H4 (cell line): ENCODE data around the gene SIGMAR1. TPM values are rescaled to one million over a fixed set of nuclear protein-coding genes. Genes with fewer than 3 reads are reported as not detected.

Source experiments
- DNase-seq: peaks from one replicate; pipeline ENCODE4 v3.0.0-alpha.2; 2015; ENCODE audit warnings: low spot score
- total RNA-seq: library from RNA; depleted of rRNA; stranded (reverse); fragments of >200 nt; shearing (Covaris generic); gene quantifications from 2 replicates; pipeline ENCODE4 v1.2.3, GENCODE V29; 2014; rRNA removed

SIGMAR1 gene
- total RNA-seq, result 80.2 and 127 TPM in 2 replicates

- DNase-seq, result peak; percentile 89
Observed at GRCh38 chr9:34637356-34638137, at the start of gene SIGMAR1. SIGMAR1 (minus strand) TSS chr9:34637787; CDS start chr9:34637697, 90 bp downstream.

- DNase-seq, result no peak
Observed at GRCh38 chr9:34686732-34687131, 49.1 kb upstream of the SIGMAR1 start.

- DNase-seq, result no peak
Observed at GRCh38 chr9:34686231-34686630, 48.6 kb upstream of the SIGMAR1 start.

- DNase-seq, result no peak
Observed at GRCh38 chr9:34685591-34685990, 48.0 kb upstream of the SIGMAR1 start.

- no peak for DNase-seq
Observed at GRCh38 chr9:34684816-34685215, 47.2 kb upstream of the SIGMAR1 start.

- no peak for DNase-seq
Observed at GRCh38 chr9:34684145-34684544, 46.6 kb upstream of the SIGMAR1 start.

GRCh38 chr9:34675869-34676268 is 38.3 kb upstream of the SIGMAR1 start:
- DNase-seq, result no peak

- peak; percentile 67 for DNase-seq
Observed at GRCh38 chr9:34675048-34675714, 37.6 kb upstream of the SIGMAR1 start.

GRCh38 chr9:34674440-34674839 is 36.9 kb upstream of the SIGMAR1 start:
- DNase-seq, result no peak

- DNase-seq, result no peak
Observed at GRCh38 chr9:34671307-34671706, 33.7 kb upstream of the SIGMAR1 start.

GRCh38 chr9:34669809-34670562 is 32.4 kb upstream of the SIGMAR1 start:
- DNase-seq, result no peak

GRCh38 chr9:34665381-34666250 is 28.0 kb upstream of the SIGMAR1 start:
- peak; percentile 96 for DNase-seq

- DNase-seq, result no peak
Observed at GRCh38 chr9:34665067-34665380, 27.4 kb upstream of the SIGMAR1 start.

GRCh38 chr9:34664281-34665066 is 26.9 kb upstream of the SIGMAR1 start:
- DNase-seq, result peak; percentile 81

GRCh38 chr9:34663303-34663605 is 25.7 kb upstream of the SIGMAR1 start:
- no peak for DNase-seq

GRCh38 chr9:34662526-34663302 is 25.1 kb upstream of the SIGMAR1 start, which contains the start of gene CCL27:
CCL27 (minus strand) TSS chr9:34662657; CDS start chr9:34662633, 24 bp downstream.
- no peak for DNase-seq

GRCh38 chr9:34659592-34660253 is 22.1 kb upstream of the SIGMAR1 start:
- DNase-seq, result no peak

- no peak for DNase-seq
Observed at GRCh38 chr9:34658461-34658860, 20.9 kb upstream of the SIGMAR1 start.

GRCh38 chr9:34656992-34657391 is 19.4 kb upstream of the SIGMAR1 start:
- no peak for DNase-seq

- DNase-seq, result no peak
Observed at GRCh38 chr9:34655394-34655793, 17.8 kb upstream of the SIGMAR1 start.
